ENCODE measurements around the gene NDUFC2. TPM values are rescaled to one million over a fixed set of nuclear protein-coding genes. Genes with fewer than 3 reads are reported as not detected.

The NDUFC2 gene
- total and polyA plus RNA-seq, 2 donors (not counting 3 experiments of a cell fraction or from before 2014, with no cell fraction given) = 226 to 318 TPM

DNA sequence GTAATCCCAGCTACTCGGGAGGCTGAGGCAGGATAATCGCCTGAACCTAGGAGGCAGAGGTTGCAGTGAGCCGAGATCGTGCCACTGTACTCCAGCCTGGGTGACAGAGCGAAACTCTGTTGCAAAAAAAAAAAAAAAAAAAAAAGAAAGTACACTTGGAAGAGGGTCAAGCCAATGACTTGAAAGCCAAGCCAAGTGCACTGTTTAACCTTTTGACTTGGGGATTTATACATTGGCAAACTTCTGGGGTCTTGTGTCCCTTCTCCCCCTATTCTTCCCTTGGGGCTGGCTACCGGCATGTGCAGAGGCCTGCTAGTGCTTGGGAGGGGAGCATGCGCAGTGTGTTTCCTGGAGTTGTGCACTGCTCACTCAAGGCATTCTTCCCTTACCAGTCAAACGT is 30.3 kb downstream of the NDUFC2 start:
- H3K4me1 ChIP-seq (ENCODE audit: control insufficient read depth, extremely low read depth, insufficient read depth, low read length) = peaks cover 7% of the 10 kb centered on the region
- DNase-seq (ENCODE audit: low read depth, low spot score) (no peak), FAIRE-seq (no peak)
- H3K27ac ChIP-seq (ENCODE audit: insufficient read depth, low read depth, low read length) = no peak overlapping the region
- H2AFZ ChIP-seq (ENCODE audit: low read depth, low read length) = no peak overlapping the region
- no peak overlapping the region for H3K4me3 ChIP-seq (replicated peaks in 1 of 3; ENCODE audit: insufficient read depth in 1 of 3, low read depth in 1 of 3, low read length in 3 of 3)
- H3K9me1 ChIP-seq (replicated peaks; ENCODE audit: control insufficient read depth, extremely low read depth, insufficient read depth, low read length) = no peaks in the 10 kb centered on the region
- no peak overlapping the region for H3K4me2 ChIP-seq (ENCODE audit: insufficient read depth, low read length)
- no peaks in the 10 kb centered on the region for H3K27me3 ChIP-seq (ENCODE audit: control insufficient read depth in 2 of 2, insufficient read depth in 2 of 2, low read length in 2 of 2)
- H3K36me3 ChIP-seq (ENCODE audit: control insufficient read depth in 2 of 2, extremely low read depth in 1 of 2, insufficient read depth in 2 of 2, low read length in 2 of 2) = no peaks in the 10 kb centered on the region
- ChIA-PET CTCF (interaction anchor here (0.7 to 4.6 kb wide), 3 partner anchors 112 to 515 kb away, joined by 4 to 29 read pairs (median 4); no protein-coding TSS in a partner anchor), POLR2A (no interaction called here)
- no TSS peak for BruUV-seq (replicated peaks)
- intact Hi-C loops (cut with micrococcal nuclease) (no loop called here), dilution Hi-C loops (cut with MboI; ENCODE audit: extremely low pct_ligation_motif_present, low sequenced_read_pairs) (no loop called here)
- H3K9me3 ChIP-seq (replicated peaks; ENCODE audit: control insufficient read depth, insufficient read depth, low read length) = no peaks in the 10 kb centered on the region
- no peak for TF ChIP-seq POLR2A (IDR thresholded peaks at IDR 0.05; ENCODE audit: low read depth, low read length)
- TF ChIP-seq, protein P1, sequence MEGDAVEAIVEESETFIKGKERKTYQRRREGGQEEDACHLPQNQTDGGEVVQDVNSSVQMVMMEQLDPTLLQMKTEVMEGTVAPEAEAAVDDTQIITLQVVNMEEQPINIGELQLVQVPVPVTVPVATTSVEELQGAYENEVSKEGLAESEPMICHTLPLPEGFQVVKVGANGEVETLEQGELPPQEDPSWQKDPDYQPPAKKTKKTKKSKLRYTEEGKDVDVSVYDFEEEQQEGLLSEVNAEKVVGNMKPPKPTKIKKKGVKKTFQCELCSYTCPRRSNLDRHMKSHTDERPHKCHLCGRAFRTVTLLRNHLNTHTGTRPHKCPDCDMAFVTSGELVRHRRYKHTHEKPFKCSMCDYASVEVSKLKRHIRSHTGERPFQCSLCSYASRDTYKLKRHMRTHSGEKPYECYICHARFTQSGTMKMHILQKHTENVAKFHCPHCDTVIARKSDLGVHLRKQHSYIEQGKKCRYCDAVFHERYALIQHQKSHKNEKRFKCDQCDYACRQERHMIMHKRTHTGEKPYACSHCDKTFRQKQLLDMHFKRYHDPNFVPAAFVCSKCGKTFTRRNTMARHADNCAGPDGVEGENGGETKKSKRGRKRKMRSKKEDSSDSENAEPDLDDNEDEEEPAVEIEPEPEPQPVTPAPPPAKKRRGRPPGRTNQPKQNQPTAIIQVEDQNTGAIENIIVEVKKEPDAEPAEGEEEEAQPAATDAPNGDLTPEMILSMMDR (IDR thresholded peaks at IDR 0.05; ENCODE audit: extremely low read depth in 1 of 2, insufficient read depth in 1 of 2, low read depth in 1 of 2, low read length in 2 of 2) = no peak
- TF ChIP-seq, protein P2, sequence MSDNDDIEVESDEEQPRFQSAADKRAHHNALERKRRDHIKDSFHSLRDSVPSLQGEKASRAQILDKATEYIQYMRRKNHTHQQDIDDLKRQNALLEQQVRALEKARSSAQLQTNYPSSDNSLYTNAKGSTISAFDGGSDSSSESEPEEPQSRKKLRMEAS (IDR thresholded peaks at IDR 0.05; ENCODE audit: insufficient read depth, insufficient read length) = no peak
- no peak for TF ChIP-seq JUN (IDR thresholded peaks at IDR 0.05; ENCODE audit: borderline replicate concordance, insufficient read depth, insufficient read length, low read depth)
- no peak for TF ChIP-seq FOS (IDR thresholded peaks at IDR 0.05; ENCODE audit: borderline replicate concordance, insufficient read depth, low read length)
- no peak for TF ChIP-seq POLR2AphosphoS5 (IDR thresholded peaks at IDR 0.05; ENCODE audit: insufficient read depth, low read depth, low read length)
- no peak for TF ChIP-seq MYC (IDR thresholded peaks at IDR 0.05; ENCODE audit: low read depth, low read length)
- no peak for TF ChIP-seq GATA2 (IDR thresholded peaks at IDR 0.05; ENCODE audit: insufficient read depth, insufficient read length, low read depth, low read length)
- TF ChIP-seq EZH2 (IDR thresholded peaks at IDR 0.05; ENCODE audit: borderline replicate concordance, low read depth, low read length, severe bottlenecking) = no peak
- no peak overlapping the region for H3K9ac ChIP-seq (replicated peaks; ENCODE audit: extremely low read depth, insufficient read depth, low read length)
- no peaks in the 10 kb centered on the region for H4K20me1 ChIP-seq (replicated peaks; ENCODE audit: control insufficient read depth, extremely low read depth, insufficient read depth, low read length)
- no peaks in the 10 kb centered on the region for H3K79me2 ChIP-seq (ENCODE audit: control insufficient read depth, insufficient read depth, low read length)

Data from endothelial cell of umbilical vein (primary cell).